ENCODE results near the gene CCND3.

The CCND3 gene

GRCh38 chr6:41920921-41921711, 20.5 kb downstream of the CCND3 start, which contains the start of the genes BYSL and MED20:
BYSL (plus strand) TSS chr6:41921499; CDS start chr6:41921563, 64 bp downstream.
MED20 (minus strand) TSS chr6:41921139; CDS start chr6:41921018, 121 bp downstream.
- peak; percentile 77 for DNase-seq

- DNase-seq, result no peak
Observed at GRCh38 chr6:41917528-41917927, 24.1 kb downstream of the CCND3 start.

GRCh38 chr6:41914869-41915530, 26.6 kb downstream of the CCND3 start:
- DNase-seq, result no peak

GRCh38 chr6:41914343-41914742, 27.3 kb downstream of the CCND3 start:
- no peak for DNase-seq

- no peak for DNase-seq
Observed at GRCh38 chr6:41909727-41910126, 31.9 kb downstream of the CCND3 start.

GRCh38 chr6:41901882-41902519, 39.6 kb downstream of the CCND3 start:
- no peak for DNase-seq

GRCh38 chr6:41900861-41901260, 40.7 kb downstream of the CCND3 start:
- no peak for DNase-seq

GRCh38 chr6:41896281-41896680, 45.3 kb downstream of the CCND3 start:
- DNase-seq, result no peak

- peak; percentile 88 for DNase-seq
Observed at GRCh38 chr6:41895300-41896233, 46.0 kb downstream of the CCND3 start, which contains the start of gene USP49. USP49 (minus strand) TSS chr6:41895375; CDS start chr6:41806983, 88,392 bp downstream.

- DNase-seq, result no peak
Observed at GRCh38 chr6:41894366-41895299, 47.0 kb downstream of the CCND3 start.

GRCh38 chr6:41892921-41893564, 48.6 kb downstream of the CCND3 start:
- DNase-seq, result no peak

- DNase-seq, result no peak
Observed at GRCh38 chr6:41887331-41887751, 54.3 kb downstream of the CCND3 start.

GRCh38 chr6:41885930-41886329, 55.7 kb downstream of the CCND3 start:
- DNase-seq, result no peak

GRCh38 chr6:41884957-41885356, 56.7 kb downstream of the CCND3 start:
- DNase-seq, result no peak
